Activated naive CD4-positive, alpha-beta T cell treated with anti-CD3 and anti-CD28 coated beads, Interleukin-2, amount 10 ng/mL, durations not matched to agents 7 days and 5 days (primary cell): Measurements from ENCODE around the gene CALD1.

Experiments used
- CTCF ChIA-PET: fragments of 350-600 bp; sonication (Branson Sonifier 250); formaldehyde crosslinking; loops from one replicate; lab custom pipeline; 2021; ENCODE audit warnings: antibody characterized with exemption; lab: Charles Lee
- DNase-seq: peaks from one replicate; pipeline ENCODE4 v3.0.0-alpha.2; 2020
- H3K27ac Mint-ChIP-seq: one replicate; pipeline ENCODE4 v1.8.0; 2021; ENCODE audit warnings: mild to moderate bottlenecking, moderate library complexity, mixed read lengths
- H3K27me3 Mint-ChIP-seq: one replicate; pipeline ENCODE4 v1.8.0; 2021; ENCODE audit warnings: mild to moderate bottlenecking, mixed read lengths
- H3K36me3 Mint-ChIP-seq: one replicate; pipeline ENCODE4 v1.8.0; 2021; ENCODE audit warnings: mixed read lengths
- H3K4me1 Mint-ChIP-seq: one replicate; pipeline ENCODE4 v1.8.0; 2021; ENCODE audit warnings: mixed read lengths
- H3K4me3 Mint-ChIP-seq: one replicate; pipeline ENCODE4 v1.8.0; 2021; ENCODE audit warnings: mild to moderate bottlenecking, moderate library complexity, mixed read lengths
- H3K9me3 Mint-ChIP-seq: one replicate; pipeline ENCODE4 v1.8.0; 2021; ENCODE audit warnings: mixed read lengths

CALD1 gene

DNA sequence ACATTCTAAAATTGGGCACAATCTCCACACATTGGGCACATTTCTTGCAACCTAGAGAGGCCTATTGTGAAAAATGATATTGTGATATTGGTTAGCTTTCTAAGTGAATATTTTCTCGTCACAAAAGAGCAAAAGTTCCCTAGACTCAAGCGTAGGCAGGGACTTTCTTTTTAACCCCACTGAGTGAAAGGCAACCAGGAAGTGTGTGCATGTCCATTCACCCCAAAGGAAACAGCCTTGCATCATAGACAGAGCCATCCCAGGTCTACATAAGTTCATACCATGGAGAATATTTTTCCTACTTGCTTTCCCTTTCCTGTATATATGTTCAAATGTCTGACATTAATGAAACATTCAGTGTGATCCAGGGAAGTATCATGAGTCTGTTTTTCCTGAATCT is 122.6 kb downstream of the CALD1 start:
- H3K27ac Mint-ChIP-seq = no peak overlapping the region
- no peaks in the 10 kb centered on the region for H3K27me3 Mint-ChIP-seq
- H3K4me3 Mint-ChIP-seq = no peak overlapping the region
- DNase-seq = no peak
- CTCF ChIA-PET = no interaction called here
- no peaks in the 10 kb centered on the region for H3K36me3 Mint-ChIP-seq
- peaks cover 1% of the 10 kb centered on the region for H3K9me3 Mint-ChIP-seq
- peaks cover 9% of the 10 kb centered on the region for H3K4me1 Mint-ChIP-seq

DNA sequence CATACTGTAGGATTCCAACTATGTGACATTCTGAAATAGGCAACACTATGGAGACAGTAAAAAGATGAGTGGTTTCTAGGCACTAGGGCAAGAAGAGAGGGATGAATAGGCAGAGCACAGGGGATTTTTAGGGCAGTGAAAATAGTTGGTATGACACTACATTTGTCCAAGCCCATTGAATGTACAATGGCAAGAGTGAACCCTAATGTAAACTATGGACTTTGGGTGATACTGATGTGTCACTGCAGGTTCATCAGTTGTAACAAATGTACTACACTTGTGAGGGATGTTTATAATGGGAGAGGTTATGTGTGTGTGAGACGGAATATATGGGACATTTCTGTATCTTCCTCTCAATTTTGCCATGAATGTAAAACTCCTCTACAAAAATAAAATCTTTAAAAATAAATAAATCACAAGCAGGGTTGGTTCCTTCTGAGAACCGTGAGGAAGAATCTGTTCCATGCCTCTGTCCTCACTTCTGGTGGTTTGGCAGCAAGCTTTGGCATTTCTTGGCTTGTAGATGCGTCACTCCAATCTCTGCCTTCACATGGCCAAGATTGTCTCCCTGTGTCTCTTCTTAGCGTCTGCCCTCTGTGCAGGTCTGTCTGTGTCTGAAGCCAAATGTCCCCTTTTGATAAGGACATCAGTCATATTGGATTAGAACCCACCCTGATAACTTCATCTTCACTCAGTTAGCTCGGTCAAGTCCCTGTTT is 123.8 kb downstream of the CALD1 start:
- H3K36me3 Mint-ChIP-seq = no peaks in the 10 kb centered on the region
- no peak for DNase-seq
- CTCF ChIA-PET = no interaction called here
- H3K27ac Mint-ChIP-seq = no peak overlapping the region
- H3K27me3 Mint-ChIP-seq = no peaks in the 10 kb centered on the region
- no peak overlapping the region for H3K4me3 Mint-ChIP-seq
- H3K4me1 Mint-ChIP-seq = peaks cover 13% of the 10 kb centered on the region
- H3K9me3 Mint-ChIP-seq = no peaks in the 10 kb centered on the region

DNA sequence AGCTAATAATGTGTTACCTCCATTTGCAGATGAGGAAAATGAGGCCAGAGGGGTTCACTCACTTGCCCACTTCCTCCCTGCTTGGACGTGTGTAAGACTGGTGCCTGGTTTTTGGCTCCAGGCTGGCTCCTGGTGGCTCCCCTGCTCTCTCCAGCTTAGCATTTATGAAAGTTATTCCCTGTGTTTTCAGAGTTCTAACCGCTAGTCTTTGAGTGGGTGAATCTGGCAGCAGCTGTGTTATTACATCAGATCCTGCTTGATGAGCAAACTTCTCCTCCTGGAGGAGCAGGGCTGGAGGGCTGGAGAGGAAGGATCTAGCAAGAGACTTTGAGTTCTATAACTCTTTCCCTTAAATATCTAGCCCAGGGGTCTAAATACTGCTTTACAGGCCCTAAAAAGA is 125.9 kb downstream of the CALD1 start:
- H3K9me3 Mint-ChIP-seq = no peaks in the 10 kb centered on the region
- DNase-seq = no peak
- CTCF ChIA-PET = no interaction called here
- H3K4me3 Mint-ChIP-seq = no peak overlapping the region
- H3K36me3 Mint-ChIP-seq = no peaks in the 10 kb centered on the region
- no peaks in the 10 kb centered on the region for H3K27me3 Mint-ChIP-seq
- H3K27ac Mint-ChIP-seq = no peak overlapping the region
- peaks cover 12% of the 10 kb centered on the region for H3K4me1 Mint-ChIP-seq

DNA sequence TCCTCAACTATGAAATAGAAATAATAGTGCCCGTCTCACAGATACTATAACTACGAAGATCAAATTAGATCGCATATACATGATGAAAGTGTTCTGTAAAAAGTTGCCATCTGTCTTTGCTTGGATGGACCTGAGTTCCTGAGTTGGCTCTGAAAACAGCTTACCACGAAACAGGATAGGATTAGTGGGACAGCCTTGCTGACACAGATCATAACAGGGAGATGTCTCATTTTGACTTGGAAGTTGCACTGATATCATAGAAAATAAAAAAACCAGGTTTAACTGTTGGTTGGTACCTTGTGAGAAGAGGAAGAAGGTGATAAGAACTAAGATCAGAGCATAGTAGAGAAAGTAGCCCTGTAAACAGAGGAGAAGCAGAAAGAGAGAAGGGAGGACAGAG is 127.6 kb downstream of the CALD1 start:
- Mint-ChIP-seq H3K9me3 (no peaks in the 10 kb centered on the region), H3K4me3 (no peak overlapping the region), H3K36me3 (no peaks in the 10 kb centered on the region), H3K27me3 (no peaks in the 10 kb centered on the region), H3K27ac (no peak overlapping the region), H3K4me1 (peaks cover 10% of the 10 kb centered on the region)
- no peak for DNase-seq
- CTCF ChIA-PET = no interaction called here

DNA sequence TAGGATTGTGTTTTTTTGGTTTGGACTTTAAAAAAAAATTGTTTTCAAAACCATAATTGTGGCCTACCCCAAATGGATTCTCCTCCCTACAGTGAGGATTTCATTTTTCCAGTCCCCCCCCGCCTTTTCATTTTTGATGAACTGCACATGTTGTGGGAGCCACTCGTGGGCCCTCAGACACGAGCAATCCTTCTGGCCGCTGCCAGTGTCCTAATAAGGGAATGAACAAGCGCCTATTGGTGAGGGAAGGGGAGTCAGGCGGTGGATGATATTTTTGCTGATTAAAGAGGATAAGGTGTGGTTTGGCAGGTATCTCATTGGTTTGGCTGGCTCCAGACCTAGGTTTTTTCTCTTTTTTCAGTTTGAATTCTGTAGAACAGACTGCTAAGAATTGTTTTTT is 128.2 kb downstream of the CALD1 start:
- Mint-ChIP-seq H3K4me3 (no peak overlapping the region), H3K27ac (no peak overlapping the region), H3K4me1 (peaks cover 10% of the 10 kb centered on the region), H3K36me3 (no peaks in the 10 kb centered on the region), H3K9me3 (no peaks in the 10 kb centered on the region), H3K27me3 (no peaks in the 10 kb centered on the region)
- CTCF ChIA-PET = no interaction called here
- DNase-seq = no peak

DNA sequence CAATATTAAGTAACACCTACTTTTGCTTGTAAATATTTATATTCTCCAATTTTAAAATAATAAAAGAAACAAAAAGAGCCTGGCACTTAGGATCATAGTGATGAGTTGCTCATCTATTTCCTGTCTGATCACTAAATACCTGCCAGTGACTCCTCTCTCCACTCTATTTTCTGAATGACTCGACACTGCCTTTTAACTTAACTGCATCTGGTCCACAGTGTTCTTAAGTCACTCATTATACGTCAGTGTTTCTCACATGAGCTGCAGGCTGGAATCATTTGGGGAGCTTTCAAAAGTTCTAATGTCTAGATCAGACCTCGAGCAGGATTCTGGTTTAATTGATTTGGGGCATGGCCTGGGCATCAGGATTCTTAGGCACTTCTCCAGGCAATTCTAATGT is 128.9 kb downstream of the CALD1 start:
- DNase-seq = no peak
- Mint-ChIP-seq H3K4me3 (no peak overlapping the region), H3K4me1 (peaks cover 10% of the 10 kb centered on the region), H3K27ac (no peak overlapping the region), H3K9me3 (no peaks in the 10 kb centered on the region), H3K27me3 (no peaks in the 10 kb centered on the region), H3K36me3 (no peaks in the 10 kb centered on the region)
- CTCF ChIA-PET = no interaction called here

GRCh38 chr7:134910214-134910890 is 130.9 kb downstream of the CALD1 start:
- H3K9me3 Mint-ChIP-seq = no peaks in the 10 kb centered on the region
- no peaks in the 10 kb centered on the region for H3K36me3 Mint-ChIP-seq
- peaks cover 10% of the 10 kb centered on the region for H3K4me1 Mint-ChIP-seq
- H3K27ac Mint-ChIP-seq = no peak overlapping the region
- CTCF ChIA-PET = no interaction called here
- H3K27me3 Mint-ChIP-seq = no peaks in the 10 kb centered on the region
- DNase-seq = no peak
- no peak overlapping the region for H3K4me3 Mint-ChIP-seq

- no peak overlapping the region for H3K4me3 Mint-ChIP-seq
- H3K4me1 Mint-ChIP-seq = peaks cover 10% of the 10 kb centered on the region
- H3K9me3 Mint-ChIP-seq = no peaks in the 10 kb centered on the region
- H3K36me3 Mint-ChIP-seq = no peaks in the 10 kb centered on the region
- DNase-seq = no peak
- CTCF ChIA-PET = no interaction called here
- H3K27me3 Mint-ChIP-seq = no peaks in the 10 kb centered on the region
- H3K27ac Mint-ChIP-seq = no peak overlapping the region
Measured at GRCh38 chr7:134910968-134911367, 131.5 kb downstream of the CALD1 start.

DNA sequence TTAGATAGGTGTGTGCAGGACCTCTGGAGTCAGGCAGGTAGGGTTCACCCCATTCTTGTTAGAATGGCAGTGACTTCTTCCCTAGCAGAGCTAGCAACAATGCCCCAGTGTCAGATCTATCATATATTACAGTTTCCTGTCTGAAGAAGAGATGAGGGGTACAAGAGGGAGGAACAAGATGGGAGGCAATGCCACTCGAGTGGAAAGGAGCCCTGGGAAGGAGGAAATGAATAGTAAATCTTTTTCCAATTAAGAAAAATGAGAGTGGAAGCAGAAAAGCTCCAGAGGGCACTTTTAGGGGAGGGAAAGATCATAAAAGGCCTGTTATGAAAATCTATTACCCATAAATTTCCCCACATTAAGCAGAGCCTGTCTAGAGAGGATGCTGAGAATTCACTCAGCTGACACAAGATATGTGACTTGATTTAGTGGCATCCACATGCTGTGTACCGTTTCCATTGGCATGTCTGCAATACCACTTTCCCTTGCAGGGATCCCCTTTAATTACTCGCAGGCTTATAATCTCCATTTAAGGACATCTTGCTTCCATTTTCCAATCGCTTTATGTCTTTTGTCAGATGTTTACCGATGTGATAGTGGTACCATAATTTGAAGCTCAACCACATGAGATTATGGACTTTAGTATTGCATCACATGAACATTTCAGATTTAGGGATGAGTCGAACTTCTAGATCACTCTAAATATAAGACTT is 136.9 kb downstream of the CALD1 start:
- DNase-seq = no peak
- CTCF ChIA-PET = interaction anchor here (0.6 kb wide), 2 partner anchors 50 to 1868 kb away, joined by 3 to 4 read pairs; no protein-coding TSS in a partner anchor
- H3K4me3 Mint-ChIP-seq = no peak overlapping the region
- no peaks in the 10 kb centered on the region for H3K4me1 Mint-ChIP-seq
- H3K36me3 Mint-ChIP-seq = no peaks in the 10 kb centered on the region
- no peaks in the 10 kb centered on the region for H3K9me3 Mint-ChIP-seq
- H3K27ac Mint-ChIP-seq = no peak overlapping the region
- no peaks in the 10 kb centered on the region for H3K27me3 Mint-ChIP-seq

- CTCF ChIA-PET = interaction anchor here (0.9 to 1.0 kb wide), 2 partner anchors 13 to 19 kb away, joined by 3 read pairs; no protein-coding TSS in a partner anchor
- Mint-ChIP-seq H3K4me1 (no peaks in the 10 kb centered on the region), H3K27me3 (no peaks in the 10 kb centered on the region), H3K36me3 (no peaks in the 10 kb centered on the region), H3K27ac (no peak overlapping the region), H3K9me3 (no peaks in the 10 kb centered on the region), H3K4me3 (no peak overlapping the region)
- no peak for DNase-seq
Measured at GRCh38 chr7:134919240-134919641, 139.8 kb downstream of the CALD1 start.

GRCh38 chr7:134920026-134920753 is 140.8 kb downstream of the CALD1 start:
- CTCF ChIA-PET = no interaction called here
- no peak for DNase-seq

DNA sequence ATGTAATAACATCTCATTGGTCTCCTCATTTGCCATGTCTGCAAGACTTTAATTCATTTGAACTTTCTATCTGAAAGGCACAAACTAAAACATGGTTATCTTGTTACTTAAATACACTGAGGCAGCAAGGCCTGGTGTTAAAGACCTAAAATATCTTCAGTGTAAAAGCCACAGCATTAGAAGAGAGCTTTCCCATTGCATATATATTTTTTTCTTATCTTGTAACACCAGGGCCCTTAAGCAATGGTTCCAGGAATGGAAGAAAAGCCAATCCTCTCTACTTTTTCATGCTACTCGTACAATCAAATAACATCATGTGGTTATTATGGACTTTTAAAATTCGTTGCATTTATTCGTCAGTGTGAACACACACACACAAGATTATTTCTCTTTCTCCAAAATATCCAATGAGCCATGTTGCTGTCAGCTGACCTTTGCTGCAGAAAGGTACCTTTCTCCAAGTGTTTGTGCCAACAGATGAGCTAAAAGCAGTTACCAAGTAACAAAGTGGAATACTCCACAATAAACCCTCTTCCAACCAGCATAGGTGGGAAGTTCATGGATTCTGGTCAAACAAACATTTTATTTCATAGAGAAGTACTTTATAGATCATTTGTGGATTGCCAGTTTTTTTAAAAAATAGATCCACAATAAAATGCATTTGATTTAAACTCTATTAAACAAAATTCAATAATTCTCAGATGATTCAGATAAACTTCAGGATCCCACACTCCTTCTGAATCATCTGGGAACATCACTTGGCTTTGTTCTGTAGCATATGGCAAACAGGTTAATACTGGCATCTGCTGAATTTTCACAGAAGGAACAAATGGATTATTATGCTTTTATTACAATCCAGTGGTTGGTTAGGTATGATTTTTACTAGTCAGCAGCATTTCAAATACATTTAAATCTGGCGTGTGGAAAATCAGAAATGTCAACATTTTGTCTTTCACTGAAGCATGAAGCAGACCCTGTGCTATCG is 143.6 kb downstream of the CALD1 start:
- no peaks in the 10 kb centered on the region for H3K36me3 Mint-ChIP-seq
- H3K4me3 Mint-ChIP-seq = no peak overlapping the region
- H3K27me3 Mint-ChIP-seq = no peaks in the 10 kb centered on the region
- CTCF ChIA-PET = no interaction called here
- no peaks in the 10 kb centered on the region for H3K9me3 Mint-ChIP-seq
- H3K27ac Mint-ChIP-seq = no peak overlapping the region
- no peaks in the 10 kb centered on the region for H3K4me1 Mint-ChIP-seq
- DNase-seq = no peak

More at GRCh38 chr7:134920026-134920753, 140.8 kb downstream of the CALD1 start:
- no peaks in the 10 kb centered on the region for H3K9me3 Mint-ChIP-seq
- H3K4me3 Mint-ChIP-seq = no peak overlapping the region
- no peak overlapping the region for H3K27ac Mint-ChIP-seq
- H3K27me3 Mint-ChIP-seq = no peaks in the 10 kb centered on the region
- H3K36me3 Mint-ChIP-seq = no peaks in the 10 kb centered on the region
- H3K4me1 Mint-ChIP-seq = no peaks in the 10 kb centered on the region

DNA sequence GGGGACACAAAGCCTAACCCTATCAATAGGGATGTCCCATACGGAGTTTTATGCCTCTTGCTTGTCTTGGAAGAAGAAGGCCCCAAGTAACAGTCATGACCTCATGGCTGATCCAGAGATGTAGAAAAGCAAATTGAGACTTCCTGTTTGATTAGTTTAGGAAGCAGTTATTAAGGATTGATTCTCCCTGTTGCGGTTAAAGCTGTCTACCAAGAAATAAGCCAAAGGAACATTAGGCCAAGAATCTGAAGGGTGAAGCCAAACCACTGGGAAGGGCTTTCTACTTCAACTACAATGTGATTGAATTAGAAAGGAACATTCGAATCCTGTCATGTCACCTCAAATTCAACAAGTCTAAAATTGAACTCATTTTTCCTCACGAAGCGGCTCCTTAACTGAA is 146.3 kb downstream of the CALD1 start:
- CTCF ChIA-PET = no interaction called here
- no peak for DNase-seq
- Mint-ChIP-seq H3K4me1 (no peaks in the 10 kb centered on the region), H3K4me3 (no peak overlapping the region), H3K27ac (no peak overlapping the region), H3K36me3 (no peaks in the 10 kb centered on the region), H3K9me3 (no peaks in the 10 kb centered on the region), H3K27me3 (peaks cover 3% of the 10 kb centered on the region)
